Activated CD4-positive, alpha-beta T cell treated with anti-CD3 and anti-CD28 coated beads, Interleukin-2, amount 10 ng/mL, durations not matched to agents 7 days and 5 days (primary cell): ENCODE results near the gene NECAB2. TPM values are rescaled to one million over a fixed set of nuclear protein-coding genes. Genes with fewer than 3 reads are reported as not detected.

Experiments
- CTCF ChIA-PET: fragments of 350-600 bp; sonication (Branson Sonifier 250); formaldehyde crosslinking; loops from one replicate; lab custom pipeline; 2021; ENCODE audit warnings: antibody characterized with exemption; lab: Charles Lee
- POLR2A ChIA-PET: fragments of 350-600 bp; sonication (Branson Sonifier 250); formaldehyde crosslinking; loops from one replicate; lab custom pipeline; 2021; ENCODE audit warnings: antibody characterized with exemption; lab: Charles Lee
- DNase-seq: peaks from one replicate; pipeline ENCODE4 v3.0.0-alpha.2; 2020
- H3K27ac Mint-ChIP-seq: one replicate; pipeline ENCODE4 v1.8.0; 2021; ENCODE audit warnings: mild to moderate bottlenecking, moderate library complexity, mixed read lengths
- H3K27me3 Mint-ChIP-seq: one replicate; pipeline ENCODE4 v1.8.0; 2021; ENCODE audit warnings: mixed read lengths
- H3K36me3 Mint-ChIP-seq: one replicate; pipeline ENCODE4 v1.8.0; 2021; ENCODE audit warnings: low read depth, mixed read lengths
- H3K4me1 Mint-ChIP-seq: one replicate; pipeline ENCODE4 v1.8.0; 2021; ENCODE audit warnings: mixed read lengths
- H3K4me3 Mint-ChIP-seq: one replicate; pipeline ENCODE4 v1.8.0; 2021; ENCODE audit warnings: mild to moderate bottlenecking, moderate library complexity, mixed read lengths
- H3K9me3 Mint-ChIP-seq: one replicate; pipeline ENCODE4 v1.8.0; 2021; ENCODE audit warnings: mixed read lengths
- total RNA-seq, 2 experiments: library from RNA; stranded (reverse); gene quantifications; one replicate each; pipeline ENCODE4 v1.2.3, GENCODE V29; 2021

The NECAB2 gene
- total RNA-seq, 2 experiments from 2014 or later, result not detected

DNA sequence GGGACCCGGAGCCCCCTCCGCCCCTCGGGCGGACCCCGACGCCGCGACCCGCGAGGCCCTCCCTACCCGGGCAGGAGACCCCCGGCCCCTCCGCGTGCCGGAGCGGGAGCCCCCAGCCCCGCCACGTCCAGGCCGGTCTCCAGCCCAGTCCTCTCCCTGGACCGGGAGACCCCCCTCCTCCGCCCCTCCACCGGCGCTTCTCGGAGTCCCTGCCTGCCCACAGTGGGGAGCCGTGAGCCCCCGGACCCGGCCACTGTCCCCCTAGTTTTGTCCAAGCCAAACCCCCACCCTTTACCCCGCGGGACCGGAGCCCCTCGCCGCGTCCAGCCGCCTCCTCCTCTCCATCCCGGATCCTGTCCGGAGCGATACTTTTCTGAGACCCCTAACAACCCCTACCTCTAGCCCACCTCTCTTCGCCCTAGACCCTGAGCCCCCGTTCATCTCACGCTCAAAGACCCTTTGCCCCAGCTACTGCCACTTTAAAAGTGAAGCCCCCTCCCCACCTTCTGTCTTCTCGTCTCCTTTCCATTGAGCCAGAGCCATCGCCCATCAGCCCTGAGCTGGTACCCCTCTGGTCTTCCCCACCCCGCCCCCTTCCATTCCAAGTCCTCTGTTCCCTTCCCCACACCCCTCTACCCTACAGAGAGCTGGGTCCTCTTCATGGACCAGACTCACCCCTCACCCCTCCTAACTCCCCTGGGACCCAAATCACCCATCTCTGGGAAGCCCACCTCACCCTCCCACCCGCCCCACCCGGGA lies 1.0 kb downstream of the NECAB2 start:
- Mint-ChIP-seq H3K4me1 (peaks cover 2% of the 10 kb centered on the region), H3K27ac (no peak overlapping the region), H3K4me3 (no peak overlapping the region), H3K27me3 (peaks cover 19% of the 10 kb centered on the region), H3K36me3 (no peaks in the 10 kb centered on the region), H3K9me3 (no peaks in the 10 kb centered on the region)
- CTCF ChIA-PET, result no interaction called here
- POLR2A ChIA-PET, result no interaction called here
- DNase-seq, result no peak

DNA sequence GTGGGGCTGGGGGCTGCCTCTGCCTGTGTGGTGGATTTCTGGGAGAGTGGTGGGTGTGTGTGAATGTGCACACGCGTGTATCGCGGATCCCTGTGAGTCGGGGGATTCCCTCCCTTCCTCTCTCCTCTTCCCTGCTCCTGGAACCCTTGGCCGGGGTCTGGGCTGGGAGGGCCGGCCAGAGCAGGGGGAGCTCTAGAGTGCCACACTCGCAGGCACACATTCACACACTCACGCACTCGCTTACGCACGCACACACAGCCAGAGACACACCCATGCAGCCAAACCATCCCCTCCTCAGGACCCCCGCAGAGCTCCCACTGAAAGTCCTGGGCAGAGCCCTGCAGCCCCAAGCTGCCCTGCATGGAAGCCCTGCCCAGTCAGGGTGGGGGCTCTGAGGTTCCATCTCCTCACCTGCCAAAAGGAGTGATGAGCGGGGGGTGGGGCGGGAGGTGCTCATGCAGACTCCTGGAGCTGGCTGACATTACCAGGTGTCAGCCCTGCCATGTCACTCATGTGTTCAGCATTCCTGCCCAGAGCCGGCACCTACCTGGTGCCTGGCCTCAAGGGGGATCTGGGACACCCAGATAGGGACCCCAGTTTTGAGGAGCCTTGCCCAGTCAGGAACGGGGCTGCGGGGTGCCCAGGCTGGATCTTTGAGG lies 1.9 kb downstream of the NECAB2 start:
- Mint-ChIP-seq H3K27me3 (peaks cover 19% of the 10 kb centered on the region), H3K4me1 (peaks cover 2% of the 10 kb centered on the region), H3K36me3 (no peaks in the 10 kb centered on the region), H3K9me3 (no peaks in the 10 kb centered on the region), H3K27ac (no peak overlapping the region), H3K4me3 (no peak overlapping the region)
- ChIA-PET POLR2A (no interaction called here), CTCF (interaction anchor here (1.7 to 2.1 kb wide), 2 partner anchors 12 to 217 kb away, joined by 4 to 5 read pairs; partner anchors contain the start of gene TAF1C)
- DNase-seq, result no peak

DNA sequence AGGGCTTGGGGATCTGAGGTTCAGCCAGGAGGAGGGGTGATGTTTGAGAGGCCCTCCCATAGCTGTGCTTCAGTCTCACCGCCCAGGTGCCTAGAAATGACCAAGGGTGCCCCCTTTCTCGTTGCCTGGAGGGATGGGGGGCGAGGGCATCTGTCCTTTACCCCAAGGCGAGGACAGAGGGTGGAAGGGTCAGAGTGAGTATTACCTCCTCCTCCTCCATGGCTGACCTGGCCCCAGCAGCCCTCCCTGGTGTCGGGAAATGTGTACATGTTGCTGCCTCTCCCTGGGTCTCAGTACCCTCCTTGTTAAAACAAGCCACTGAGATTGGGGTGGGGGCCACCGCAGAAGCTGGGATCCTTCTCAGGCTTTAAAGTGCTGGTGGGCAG lies 2.4 kb downstream of the NECAB2 start:
- Mint-ChIP-seq H3K27ac (no peak overlapping the region), H3K36me3 (no peaks in the 10 kb centered on the region), H3K27me3 (peaks cover 19% of the 10 kb centered on the region), H3K9me3 (no peaks in the 10 kb centered on the region), H3K4me3 (no peak overlapping the region), H3K4me1 (peaks cover 2% of the 10 kb centered on the region)
- no peak for DNase-seq
- CTCF ChIA-PET, result interaction anchor here (1.0 to 2.1 kb wide), 4 partner anchors 13 to 217 kb away, joined by 3 to 5 read pairs (median 4); partner anchors contain the start of gene TAF1C
- POLR2A ChIA-PET, result no interaction called here

DNA sequence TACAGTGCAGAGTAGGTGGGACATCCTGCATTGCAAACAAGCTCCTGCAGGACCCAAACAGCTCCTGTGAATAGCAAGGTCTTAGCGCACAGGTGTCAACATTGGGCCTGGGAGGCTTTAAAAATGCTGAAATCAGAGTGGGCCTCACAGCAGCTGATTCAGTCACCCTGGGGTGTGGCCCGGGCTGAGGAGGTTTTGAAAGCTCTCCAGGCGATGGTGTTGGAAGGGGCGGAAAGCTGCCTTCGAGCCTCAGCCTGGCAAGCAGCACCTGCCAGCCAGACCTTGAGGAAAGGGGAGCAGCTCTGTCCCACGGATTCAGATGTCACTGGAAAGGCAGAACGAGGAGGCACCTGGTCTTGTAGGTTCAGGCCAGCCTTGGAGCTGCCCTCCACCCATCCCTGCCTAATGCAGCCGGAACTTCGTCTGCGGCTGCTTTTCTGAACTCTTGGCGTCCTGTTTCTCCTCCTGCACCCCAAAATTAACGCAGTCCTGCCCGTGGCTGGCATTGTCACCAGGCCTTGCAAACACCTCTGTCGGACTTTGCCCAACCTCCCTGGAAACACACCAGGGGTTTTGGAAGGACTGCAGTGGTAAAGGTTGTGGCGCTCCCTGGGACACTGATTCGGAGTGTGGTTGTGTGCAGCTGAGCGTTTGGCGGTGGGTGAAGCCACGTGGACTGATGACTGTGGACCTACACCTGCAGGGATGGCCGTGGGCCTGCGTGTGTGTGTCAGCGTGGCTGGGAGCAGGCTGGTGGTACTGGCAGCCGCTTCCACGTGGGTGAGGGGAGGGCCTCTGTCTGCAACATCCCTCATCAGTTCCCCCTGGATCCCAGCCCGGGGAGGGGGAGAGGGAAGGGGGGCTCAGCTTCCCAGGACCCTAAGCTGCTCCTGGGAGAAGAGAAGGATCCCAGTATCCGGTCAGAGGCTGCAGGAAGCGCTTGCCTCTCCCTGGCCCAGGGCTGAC lies 3.4 kb downstream of the NECAB2 start:
- H3K9me3 Mint-ChIP-seq, result no peaks in the 10 kb centered on the region
- H3K36me3 Mint-ChIP-seq, result no peaks in the 10 kb centered on the region
- peaks cover 2% of the 10 kb centered on the region for H3K4me1 Mint-ChIP-seq
- POLR2A ChIA-PET, result no interaction called here
- H3K27me3 Mint-ChIP-seq, result peaks cover 19% of the 10 kb centered on the region
- no peak overlapping the region for H3K4me3 Mint-ChIP-seq
- no peak overlapping the region for H3K27ac Mint-ChIP-seq
- CTCF ChIA-PET, result interaction anchor here (1.0 to 2.1 kb wide), 5 partner anchors 14 to 216 kb away, joined by 3 to 5 read pairs (median 3); partner anchors contain the start of gene TAF1C
- DNase-seq, result no peak

DNA sequence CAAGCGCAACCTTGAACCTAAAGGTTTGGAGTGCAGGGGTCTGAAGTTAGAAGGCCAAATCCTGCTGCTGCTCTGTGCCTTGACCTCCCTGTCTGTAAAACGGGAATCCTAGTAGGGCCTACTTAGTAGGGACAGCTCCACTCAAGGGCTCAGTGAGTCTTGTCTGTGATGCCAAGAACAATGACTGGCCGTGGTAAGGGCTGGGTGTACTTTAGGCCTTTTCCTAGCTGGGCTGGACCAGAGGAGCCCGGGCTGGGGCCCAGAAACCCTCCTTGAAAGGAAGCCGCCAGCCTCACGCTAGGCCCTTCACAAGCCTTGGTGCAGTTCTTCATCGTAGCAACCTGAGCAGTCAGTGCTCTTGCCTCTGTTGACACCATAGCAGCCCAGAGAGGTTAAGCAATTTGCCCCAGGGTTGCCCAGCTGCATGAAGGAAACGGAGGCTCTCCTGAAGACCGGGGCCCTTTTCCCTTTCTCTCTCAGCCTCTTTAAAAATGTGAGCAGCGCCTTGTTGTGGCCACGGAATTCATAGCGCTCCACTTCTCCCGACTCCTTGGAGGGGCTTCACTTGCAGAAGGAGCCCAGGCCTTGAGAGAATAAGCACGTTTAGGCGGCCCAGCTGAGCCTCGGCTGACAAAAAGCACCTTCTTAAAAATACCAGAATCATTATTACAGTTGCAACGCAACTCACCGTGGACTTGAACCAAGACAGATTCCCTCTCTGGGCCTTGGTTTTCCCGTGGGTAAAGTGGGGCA lies 4.4 kb downstream of the NECAB2 start:
- DNase-seq, result no peak
- peaks cover 19% of the 10 kb centered on the region for H3K27me3 Mint-ChIP-seq
- POLR2A ChIA-PET, result no interaction called here
- CTCF ChIA-PET, result interaction anchor here (1.2 to 2.1 kb wide), 3 partner anchors 16 to 215 kb away, joined by 3 to 5 read pairs (median 4); partner anchors contain the start of gene TAF1C
- no peak overlapping the region for H3K4me3 Mint-ChIP-seq
- H3K9me3 Mint-ChIP-seq, result no peaks in the 10 kb centered on the region
- H3K4me1 Mint-ChIP-seq, result peaks cover 2% of the 10 kb centered on the region
- no peaks in the 10 kb centered on the region for H3K36me3 Mint-ChIP-seq
- H3K27ac Mint-ChIP-seq, result no peak overlapping the region

DNA sequence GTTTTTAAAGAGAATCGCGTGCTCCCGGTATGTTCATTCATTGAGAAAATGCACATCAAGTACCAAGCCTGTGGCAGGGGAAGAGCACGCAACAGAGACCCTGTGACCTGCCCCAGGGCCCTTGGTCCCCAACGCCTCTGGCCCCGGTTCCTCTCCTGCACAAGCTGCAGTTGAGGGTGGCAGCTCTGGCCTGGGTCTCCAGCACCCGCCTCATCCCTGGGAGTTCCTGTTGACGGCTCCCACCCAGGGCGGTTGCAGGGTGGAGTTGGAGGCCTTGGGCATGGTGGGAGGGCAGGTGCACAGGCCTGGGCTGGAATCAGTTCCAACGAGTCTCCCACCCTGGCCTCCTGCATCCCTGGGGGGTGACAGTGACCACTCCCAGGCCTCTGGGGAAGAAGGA lies 5.0 kb downstream of the NECAB2 start:
- no peak for DNase-seq
- ChIA-PET CTCF (interaction anchor here (1.2 kb wide), 1 partner anchor 16 kb away, joined by 4 read pairs; no protein-coding TSS in a partner anchor), POLR2A (no interaction called here)
- peaks cover 16% of the 10 kb centered on the region for H3K27me3 Mint-ChIP-seq
- H3K4me1 Mint-ChIP-seq, result no peaks in the 10 kb centered on the region
- H3K27ac Mint-ChIP-seq, result no peak overlapping the region
- no peak overlapping the region for H3K4me3 Mint-ChIP-seq
- H3K9me3 Mint-ChIP-seq, result peaks cover 3% of the 10 kb centered on the region
- no peaks in the 10 kb centered on the region for H3K36me3 Mint-ChIP-seq

DNA sequence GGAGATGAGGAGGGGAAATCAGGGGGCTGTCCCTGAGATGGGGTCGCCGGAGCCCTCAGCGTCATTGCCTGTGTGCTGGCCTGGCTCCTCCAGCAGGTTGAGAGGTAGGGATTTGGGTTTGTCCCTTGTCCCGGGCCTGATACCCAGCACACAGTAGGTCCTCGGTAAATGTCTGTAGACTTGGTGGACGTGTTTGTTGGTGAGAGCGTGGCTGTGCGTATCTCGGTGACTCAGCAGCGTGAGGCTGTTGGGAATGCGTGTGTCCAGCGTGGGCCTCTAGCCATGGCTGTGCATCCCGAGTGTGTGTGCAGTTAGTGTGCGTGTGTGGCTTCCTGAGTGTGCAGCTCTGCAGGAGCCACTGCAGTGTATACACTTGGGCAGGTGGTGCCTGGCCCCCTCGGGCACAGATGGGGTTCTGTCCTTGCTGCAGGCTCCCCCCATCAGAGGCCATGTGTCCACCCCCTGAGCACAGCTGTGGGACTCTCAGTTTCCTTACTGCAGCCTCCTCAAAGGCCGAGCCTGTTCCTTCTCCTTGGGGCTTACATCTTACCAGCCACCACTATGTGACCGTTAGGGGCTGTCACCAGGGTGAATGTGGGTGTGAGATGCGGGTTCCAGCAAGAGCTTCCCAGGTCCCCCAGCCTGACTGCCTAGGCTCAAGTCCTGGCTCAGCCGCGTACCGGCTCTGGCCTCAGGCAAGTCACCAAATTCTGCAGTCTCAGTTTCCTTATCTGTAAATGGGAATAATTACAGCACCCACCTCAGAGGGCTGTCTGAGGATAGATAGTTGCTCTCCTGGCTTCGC lies 5.7 kb downstream of the NECAB2 start:
- no peaks in the 10 kb centered on the region for H3K4me1 Mint-ChIP-seq
- CTCF ChIA-PET, result no interaction called here
- H3K9me3 Mint-ChIP-seq, result peaks cover 9% of the 10 kb centered on the region
- no peaks in the 10 kb centered on the region for H3K36me3 Mint-ChIP-seq
- peaks cover 16% of the 10 kb centered on the region for H3K27me3 Mint-ChIP-seq
- no peak overlapping the region for H3K27ac Mint-ChIP-seq
- no peak overlapping the region for H3K4me3 Mint-ChIP-seq
- POLR2A ChIA-PET, result no interaction called here
- DNase-seq, result no peak

DNA sequence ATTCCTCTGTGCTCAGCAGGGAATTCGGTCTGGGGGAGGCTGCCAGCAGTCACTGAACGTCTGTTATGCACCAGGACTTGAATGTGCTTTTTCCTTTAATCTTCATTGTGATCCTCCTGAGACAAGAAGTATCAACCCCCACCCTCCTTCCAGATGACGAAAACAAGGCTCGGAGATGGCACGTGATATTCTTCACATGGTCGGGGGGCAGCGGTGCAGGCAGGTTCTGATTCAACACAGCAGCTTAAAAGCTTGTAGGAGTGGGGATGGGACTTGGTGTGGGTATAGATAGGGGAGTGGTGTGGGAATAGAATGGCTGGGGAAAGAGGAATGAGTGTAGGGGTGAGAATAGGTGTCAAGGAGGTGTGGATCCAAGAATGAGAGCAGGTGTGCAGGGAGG lies 6.4 kb downstream of the NECAB2 start:
- Mint-ChIP-seq H3K4me3 (no peak overlapping the region), H3K9me3 (peaks cover 13% of the 10 kb centered on the region), H3K4me1 (no peaks in the 10 kb centered on the region), H3K27ac (no peak overlapping the region), H3K36me3 (no peaks in the 10 kb centered on the region), H3K27me3 (peaks cover 11% of the 10 kb centered on the region)
- CTCF ChIA-PET, result no interaction called here
- no peak for DNase-seq
- POLR2A ChIA-PET, result no interaction called here

DNA sequence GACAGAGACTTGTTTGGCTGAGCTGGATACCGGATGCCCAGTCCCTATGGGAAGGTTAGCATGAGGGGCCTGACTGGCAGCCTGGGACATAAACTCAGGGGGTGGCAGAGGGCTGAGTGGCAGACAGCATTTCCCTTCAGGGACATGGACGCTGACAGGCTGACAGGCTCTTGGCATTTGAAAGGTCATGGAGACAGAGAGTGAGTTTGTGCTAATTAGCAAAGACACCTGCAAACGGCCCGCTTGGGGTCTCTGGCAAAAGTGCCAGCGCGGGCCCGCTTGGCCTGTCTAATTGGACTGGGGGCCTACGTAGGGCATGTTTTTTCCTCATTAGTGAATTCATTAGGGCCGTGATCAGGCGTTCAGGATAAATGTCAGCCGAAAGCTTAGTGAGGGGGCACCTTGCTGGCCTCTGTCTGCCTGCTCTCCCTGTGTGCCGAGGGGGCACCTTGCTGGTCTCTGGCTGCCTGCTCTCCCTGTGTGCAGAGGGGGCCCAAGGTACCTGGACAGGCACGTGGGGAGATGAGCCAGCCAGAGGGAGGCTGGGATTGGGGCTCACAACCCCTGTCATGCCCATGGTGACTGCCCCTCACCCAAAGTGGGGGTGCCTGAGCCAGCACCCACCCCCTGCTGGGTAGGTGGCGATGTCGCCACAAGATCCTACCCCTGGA lies 7.7 kb downstream of the NECAB2 start:
- POLR2A ChIA-PET, result no interaction called here
- H3K4me1 Mint-ChIP-seq, result no peaks in the 10 kb centered on the region

DNA sequence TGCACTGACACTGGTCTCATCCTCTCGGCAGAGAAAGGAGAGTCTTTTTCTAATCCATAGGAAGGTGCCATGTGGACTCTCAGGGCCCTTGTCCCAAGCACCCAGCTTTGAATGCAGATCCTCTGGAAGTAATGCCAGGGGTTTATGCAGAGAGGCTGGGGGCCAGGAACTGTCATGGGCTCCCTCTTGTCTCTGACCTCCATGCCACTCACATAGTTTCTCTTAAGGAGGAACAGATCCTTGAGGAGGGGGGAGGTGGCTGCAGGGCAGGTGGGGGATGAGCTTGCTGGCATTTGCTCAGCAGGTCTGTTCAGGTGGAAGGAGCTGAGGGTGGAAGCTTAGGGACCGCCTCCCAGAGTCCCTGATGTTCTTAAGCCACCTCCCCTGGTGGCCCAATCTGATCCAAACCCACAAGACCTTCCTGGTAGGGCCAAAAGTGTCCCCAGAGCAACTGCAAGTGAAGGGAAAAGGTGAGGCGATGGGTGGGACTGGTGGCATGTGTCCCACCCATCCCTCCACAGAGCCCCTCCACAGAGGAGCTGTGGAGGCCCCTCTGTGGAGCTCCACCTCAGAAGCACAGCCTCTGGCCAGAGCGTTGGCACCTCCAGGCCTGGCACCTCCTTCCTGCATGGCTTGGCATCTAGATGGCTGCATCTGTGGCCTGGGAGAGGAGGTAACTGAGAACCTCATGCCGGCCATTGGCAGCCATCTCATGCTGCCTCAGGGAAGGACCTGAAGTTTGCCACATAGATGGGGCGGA lies 9.2 kb downstream of the NECAB2 start:
- Mint-ChIP-seq H3K4me3 (no peak overlapping the region), H3K27ac (no peak overlapping the region), H3K36me3 (no peaks in the 10 kb centered on the region), H3K9me3 (peaks cover 13% of the 10 kb centered on the region), H3K27me3 (no peaks in the 10 kb centered on the region), H3K4me1 (no peaks in the 10 kb centered on the region)
- no peak for DNase-seq
- ChIA-PET CTCF (no interaction called here), POLR2A (no interaction called here)

More for the DNA sequence above, 7.7 kb downstream of the NECAB2 start:
- no peaks in the 10 kb centered on the region for H3K36me3 Mint-ChIP-seq
- peaks cover 13% of the 10 kb centered on the region for H3K9me3 Mint-ChIP-seq
- no peak for DNase-seq
- no peak overlapping the region for H3K4me3 Mint-ChIP-seq
- H3K27ac Mint-ChIP-seq, result no peak overlapping the region
- H3K27me3 Mint-ChIP-seq, result peaks cover 3% of the 10 kb centered on the region
- CTCF ChIA-PET, result no interaction called here
